Suprapubic skin (tissue), 4 donors: Measurements from ENCODE around the gene UBXN1. TPM values are rescaled to one million over a fixed set of nuclear protein-coding genes. Genes with fewer than 3 reads are reported as not detected.

Source experiments
- DNase-seq, 2 donors: peaks; one replicate each; pipeline ENCODE4 v3.0.0-alpha.2; 2019; ENCODE audit warnings: low spot score in 2 of 2
- H3K27ac ChIP-seq: fragments of 200-600 bp; sonication (generic); one replicate; pipeline ENCODE4 v1.5.1; 2019
- H3K27me3 ChIP-seq: fragments of 200-600 bp; sonication (generic); one replicate; pipeline ENCODE4 v1.5.1; 2019
- H3K36me3 ChIP-seq: fragments of 200-600 bp; sonication (generic); one replicate; pipeline ENCODE4 v1.5.1; 2019
- H3K4me1 ChIP-seq: fragments of 200-600 bp; sonication (generic); one replicate; pipeline ENCODE4 v1.5.1; 2019
- H3K4me3 ChIP-seq: fragments of 200-600 bp; sonication (generic); one replicate; pipeline ENCODE4 v1.5.1; 2019; ENCODE audit warnings: mild to moderate bottlenecking
- H3K9me3 ChIP-seq: fragments of 200-600 bp; sonication (generic); one replicate; pipeline ENCODE4 v1.5.1; 2019
- EP300 ChIP-seq: sonication (generic); formaldehyde crosslinking; IDR thresholded peaks from one replicate; pipeline ENCODE4 v1.6.1; 2017; ENCODE audit warnings: antibody characterized with exemption
- POLR2A ChIP-seq, 2 donors: fragments of 450-650 bp; IDR thresholded peaks; one replicate each; pipeline ENCODE4 v1.6.1; 2017; ENCODE audit warnings: antibody characterized with exemption in 2 of 2, mild to moderate bottlenecking in 2 of 2, moderate library complexity in 2 of 2
- POLR2AphosphoS5 ChIP-seq, 3 donors: sonication (generic); formaldehyde crosslinking; IDR thresholded peaks; one replicate each; pipeline ENCODE4 v1.6.1; 2017; ENCODE audit warnings: antibody characterized with exemption in 3 of 3
- WGBS: methylation state at CpG from one replicate; pipeline ENCODE4 v1.1.5; 2018; 5-methylcytosine and 5-hydroxymethylcytosine counted together
- total RNA-seq, 4 donors: library from RNA; depleted of rRNA; stranded (reverse); fragments of >200 nt; gene quantifications; one replicate each; pipeline ENCODE4 v1.1.0, GENCODE V29; 2016
- TF ChIP-seq, protein P1 (sequence below), 2 donors: fragments of 200-600 bp in 1 of 2; fragments of 450-650 bp in 1 of 2; sonication (generic) in 1 of 2; IDR thresholded peaks; one replicate each; pipeline ENCODE4 v1.5.1; 2016 to 2019; ENCODE audit warnings: antibody characterized with exemption in 2 of 2, mild to moderate bottlenecking in 1 of 2, moderate library complexity in 1 of 2

UBXN1 gene
- total RNA-seq, 4 donors from 2014 or later: 125 to 194 (median 143) TPM

DNA sequence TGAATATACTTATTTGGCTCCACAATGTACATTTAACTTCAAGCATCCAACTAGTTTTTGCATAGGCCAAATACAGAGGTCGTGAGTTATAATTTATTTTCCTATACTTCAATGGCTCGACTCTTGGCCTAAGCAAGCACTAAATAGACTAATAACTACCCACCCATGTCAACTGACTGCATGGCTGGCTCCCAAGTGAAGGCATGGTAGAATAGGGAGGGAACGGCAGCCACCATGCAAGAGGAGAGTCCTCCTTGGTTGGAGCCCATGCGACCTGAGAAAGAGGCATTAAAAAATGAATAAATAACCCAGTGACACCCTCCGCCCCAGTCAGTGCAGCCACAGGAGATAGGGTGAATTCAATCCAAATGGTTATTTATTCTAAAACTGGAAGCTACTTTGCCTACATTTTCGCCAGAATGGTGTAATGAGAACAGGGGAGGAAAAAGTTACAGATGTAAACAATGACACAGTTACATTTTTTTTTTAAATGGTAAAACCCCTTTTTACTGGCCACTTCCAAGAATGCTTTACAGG lies 33.5 kb upstream of the UBXN1 start:
- TF ChIP-seq, protein P1, sequence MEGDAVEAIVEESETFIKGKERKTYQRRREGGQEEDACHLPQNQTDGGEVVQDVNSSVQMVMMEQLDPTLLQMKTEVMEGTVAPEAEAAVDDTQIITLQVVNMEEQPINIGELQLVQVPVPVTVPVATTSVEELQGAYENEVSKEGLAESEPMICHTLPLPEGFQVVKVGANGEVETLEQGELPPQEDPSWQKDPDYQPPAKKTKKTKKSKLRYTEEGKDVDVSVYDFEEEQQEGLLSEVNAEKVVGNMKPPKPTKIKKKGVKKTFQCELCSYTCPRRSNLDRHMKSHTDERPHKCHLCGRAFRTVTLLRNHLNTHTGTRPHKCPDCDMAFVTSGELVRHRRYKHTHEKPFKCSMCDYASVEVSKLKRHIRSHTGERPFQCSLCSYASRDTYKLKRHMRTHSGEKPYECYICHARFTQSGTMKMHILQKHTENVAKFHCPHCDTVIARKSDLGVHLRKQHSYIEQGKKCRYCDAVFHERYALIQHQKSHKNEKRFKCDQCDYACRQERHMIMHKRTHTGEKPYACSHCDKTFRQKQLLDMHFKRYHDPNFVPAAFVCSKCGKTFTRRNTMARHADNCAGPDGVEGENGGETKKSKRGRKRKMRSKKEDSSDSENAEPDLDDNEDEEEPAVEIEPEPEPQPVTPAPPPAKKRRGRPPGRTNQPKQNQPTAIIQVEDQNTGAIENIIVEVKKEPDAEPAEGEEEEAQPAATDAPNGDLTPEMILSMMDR (IDR thresholded peaks at IDR 0.05): no peak
- TF ChIP-seq POLR2AphosphoS5 (IDR thresholded peaks at IDR 0.05) (no peak), EP300 (no peak), POLR2A (IDR thresholded peaks at IDR 0.05) (no peak)
- DNase-seq: no peak
- 73% methylated on average over 6 of the region's 6 CpGs for WGBS
- peaks cover 68% of the 10 kb centered on the region for H3K36me3 ChIP-seq
- H3K4me1 ChIP-seq: peaks cover 30% of the 10 kb centered on the region
- no peak overlapping the region for H3K4me3 ChIP-seq
- H3K27me3 ChIP-seq: no peaks in the 10 kb centered on the region
- no peaks in the 10 kb centered on the region for H3K9me3 ChIP-seq
- H3K27ac ChIP-seq: no peak overlapping the region

DNA sequence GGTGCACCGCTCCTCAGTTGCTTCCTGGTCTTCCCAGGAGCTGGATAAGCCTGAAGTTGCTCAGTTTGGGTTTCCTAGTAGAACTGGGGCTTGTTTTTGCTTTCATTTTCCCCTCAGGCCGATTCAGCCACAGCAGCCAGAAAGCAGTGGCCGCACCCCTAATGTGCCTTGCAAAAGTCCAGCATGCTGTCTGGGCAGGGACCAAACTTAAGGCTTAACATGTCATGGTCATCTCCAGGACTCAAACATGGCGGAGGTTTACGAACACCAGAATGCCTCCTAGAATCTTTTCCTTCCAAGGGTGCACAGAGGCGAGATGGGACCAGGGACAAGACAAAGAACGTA lies 31.1 kb upstream of the UBXN1 start:
- Histone ChIP-seq H3K4me1 (peaks cover 46% of the 10 kb centered on the region), H3K27ac (peak overlapping the region; percentile 92), H3K9me3 (no peaks in the 10 kb centered on the region), H3K4me3 (peak overlapping the region; percentile 67), H3K36me3 (peaks cover 44% of the 10 kb centered on the region), H3K27me3 (no peaks in the 10 kb centered on the region)
- TF ChIP-seq EP300 (no peak), POLR2AphosphoS5 (IDR thresholded peaks at IDR 0.05) (no peak), POLR2A (IDR thresholded peaks at IDR 0.05) (no peak)
- TF ChIP-seq, protein P1 (IDR thresholded peaks at IDR 0.05): no peak
- 57% methylated on average over 7 of the region's 7 CpGs for WGBS
- no peak for DNase-seq

DNA sequence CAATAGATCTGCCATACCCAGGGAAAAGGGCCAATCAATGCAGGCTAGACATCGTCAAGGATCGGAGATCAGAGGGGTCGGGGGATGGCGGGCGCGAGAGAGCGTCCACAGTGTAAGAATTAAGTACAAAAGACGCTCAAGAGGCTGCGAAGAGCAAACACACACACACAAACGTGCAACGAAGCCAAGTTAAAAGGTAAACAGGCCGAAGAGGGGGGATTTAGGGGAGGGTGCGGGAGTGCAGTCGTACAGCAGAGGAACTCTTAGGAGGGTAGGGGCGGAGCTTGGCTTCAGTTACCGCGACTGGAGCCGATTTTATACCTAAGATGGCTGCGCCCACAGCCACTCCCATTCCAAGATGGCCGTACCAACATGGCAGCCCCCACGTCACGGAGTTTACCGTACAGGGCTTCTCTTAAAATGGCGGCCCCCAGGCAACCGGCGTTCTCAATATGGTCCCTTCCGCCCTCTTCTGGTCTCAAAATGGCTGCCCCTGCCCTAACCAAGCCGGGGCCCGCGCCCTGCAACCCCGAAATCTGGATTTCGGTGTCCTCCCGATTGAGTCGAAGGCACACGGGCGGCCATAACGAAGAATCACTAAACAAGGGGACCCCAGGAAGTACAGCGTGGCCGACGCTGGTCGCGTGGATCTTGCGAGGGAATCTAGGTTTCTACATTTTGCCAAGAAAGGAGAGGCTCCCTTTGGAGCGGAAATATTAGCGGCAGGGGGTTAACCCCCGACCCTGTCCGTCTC lies 30.6 kb upstream of the UBXN1 start:
- peak; percentile 99 to 100 for DNase-seq
- Histone ChIP-seq H3K4me1 (peaks cover 47% of the 10 kb centered on the region), H3K27ac (peak overlapping the region; percentile 92), H3K27me3 (no peaks in the 10 kb centered on the region), H3K9me3 (no peaks in the 10 kb centered on the region), H3K4me3 (peak overlapping the region; percentile 67), H3K36me3 (peaks cover 38% of the 10 kb centered on the region)
- TF ChIP-seq, protein P1 (IDR thresholded peaks at IDR 0.05): peak in 1 of 2 donors; percentile 7
- TF ChIP-seq EP300 (no peak), POLR2AphosphoS5 (IDR thresholded peaks at IDR 0.05) (peak in 2 of 3 donors; percentile 67 to 78), POLR2A (IDR thresholded peaks at IDR 0.05) (peak in 1 of 2 donors; percentile 68)
- WGBS: under 1% methylated on average over 39 of the region's 47 CpGs

DNA sequence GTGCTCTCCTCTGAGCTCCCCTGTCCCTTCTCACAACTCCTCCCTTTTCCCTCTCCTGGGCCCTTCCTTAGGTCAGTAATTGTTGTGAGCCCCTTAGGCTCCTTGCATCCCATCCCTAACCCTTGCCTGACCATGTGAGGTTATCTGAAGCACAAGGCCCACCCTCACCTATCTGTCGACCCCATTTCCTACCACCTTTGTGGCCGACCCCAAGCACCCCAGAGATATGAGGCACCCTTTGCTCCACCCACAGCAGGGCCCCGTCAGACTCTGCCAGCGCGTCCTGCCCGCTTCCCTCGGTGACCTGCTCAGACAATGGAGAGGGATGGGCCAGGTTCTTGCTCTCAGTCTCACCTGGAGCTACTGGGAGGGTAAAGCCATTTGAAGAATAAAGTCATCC lies 29.9 kb upstream of the UBXN1 start:
- 4% methylated on average over 6 of the region's 7 CpGs for WGBS
- peaks cover 47% of the 10 kb centered on the region for H3K4me1 ChIP-seq
- H3K27ac ChIP-seq: peak overlapping the region; percentile 92
- no peaks in the 10 kb centered on the region for H3K9me3 ChIP-seq
- peak in 1 of 2 donors; percentile 78 for DNase-seq
- peaks cover 32% of the 10 kb centered on the region for H3K36me3 ChIP-seq
- H3K4me3 ChIP-seq: peak overlapping the region; percentile 67
- H3K27me3 ChIP-seq: no peaks in the 10 kb centered on the region
- no peak for TF ChIP-seq POLR2AphosphoS5 (IDR thresholded peaks at IDR 0.05)
- TF ChIP-seq, protein P1 (IDR thresholded peaks at IDR 0.05): no peak
- no peak for TF ChIP-seq POLR2A (IDR thresholded peaks at IDR 0.05)
- no peak for TF ChIP-seq EP300

DNA sequence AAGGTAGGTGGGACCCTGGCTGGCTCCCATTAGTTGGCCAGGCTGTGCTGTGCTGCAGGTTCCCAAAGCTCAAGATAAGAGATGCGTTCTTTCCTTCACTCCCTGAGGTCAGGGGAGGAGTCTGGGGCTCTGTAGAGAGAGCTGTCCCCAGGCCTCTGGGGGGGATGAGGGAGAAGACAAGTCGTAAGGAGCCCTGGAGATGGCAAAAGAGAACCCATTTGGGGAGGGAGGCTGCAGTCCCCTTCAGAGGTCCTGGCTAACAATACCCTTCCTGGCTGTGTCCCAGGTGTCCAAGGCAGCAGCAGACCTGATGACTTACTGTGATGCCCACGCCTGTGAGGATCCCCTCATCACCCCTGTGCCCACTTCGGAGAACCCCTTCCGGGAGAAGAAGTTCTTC lies 29.5 kb upstream of the UBXN1 start:
- H3K9me3 ChIP-seq: no peaks in the 10 kb centered on the region
- no peak for DNase-seq
- WGBS: 71% methylated on average over 5 of the region's 5 CpGs
- peak overlapping the region; percentile 67 for H3K4me3 ChIP-seq
- H3K36me3 ChIP-seq: peaks cover 28% of the 10 kb centered on the region
- peaks cover 44% of the 10 kb centered on the region for H3K4me1 ChIP-seq
- TF ChIP-seq POLR2AphosphoS5 (IDR thresholded peaks at IDR 0.05) (no peak), POLR2A (IDR thresholded peaks at IDR 0.05) (no peak), EP300 (no peak)
- TF ChIP-seq, protein P1 (IDR thresholded peaks at IDR 0.05): no peak
- H3K27ac ChIP-seq: peak overlapping the region; percentile 92
- H3K27me3 ChIP-seq: no peaks in the 10 kb centered on the region
